ENCODE results near the gene ORC6.
"Not testable (repeated sequence)": the region's sequence is repeated elsewhere in the genome, so short reads cannot be mapped to it uniquely, and the experiment has no call there.

ORC6 gene, protein sequence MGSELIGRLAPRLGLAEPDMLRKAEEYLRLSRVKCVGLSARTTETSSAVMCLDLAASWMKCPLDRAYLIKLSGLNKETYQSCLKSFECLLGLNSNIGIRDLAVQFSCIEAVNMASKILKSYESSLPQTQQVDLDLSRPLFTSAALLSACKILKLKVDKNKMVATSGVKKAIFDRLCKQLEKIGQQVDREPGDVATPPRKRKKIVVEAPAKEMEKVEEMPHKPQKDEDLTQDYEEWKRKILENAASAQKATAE
- 1.6 to 4.5 (median 3.5) reads per million in 4 experiments for total RNA-seq

DNA sequence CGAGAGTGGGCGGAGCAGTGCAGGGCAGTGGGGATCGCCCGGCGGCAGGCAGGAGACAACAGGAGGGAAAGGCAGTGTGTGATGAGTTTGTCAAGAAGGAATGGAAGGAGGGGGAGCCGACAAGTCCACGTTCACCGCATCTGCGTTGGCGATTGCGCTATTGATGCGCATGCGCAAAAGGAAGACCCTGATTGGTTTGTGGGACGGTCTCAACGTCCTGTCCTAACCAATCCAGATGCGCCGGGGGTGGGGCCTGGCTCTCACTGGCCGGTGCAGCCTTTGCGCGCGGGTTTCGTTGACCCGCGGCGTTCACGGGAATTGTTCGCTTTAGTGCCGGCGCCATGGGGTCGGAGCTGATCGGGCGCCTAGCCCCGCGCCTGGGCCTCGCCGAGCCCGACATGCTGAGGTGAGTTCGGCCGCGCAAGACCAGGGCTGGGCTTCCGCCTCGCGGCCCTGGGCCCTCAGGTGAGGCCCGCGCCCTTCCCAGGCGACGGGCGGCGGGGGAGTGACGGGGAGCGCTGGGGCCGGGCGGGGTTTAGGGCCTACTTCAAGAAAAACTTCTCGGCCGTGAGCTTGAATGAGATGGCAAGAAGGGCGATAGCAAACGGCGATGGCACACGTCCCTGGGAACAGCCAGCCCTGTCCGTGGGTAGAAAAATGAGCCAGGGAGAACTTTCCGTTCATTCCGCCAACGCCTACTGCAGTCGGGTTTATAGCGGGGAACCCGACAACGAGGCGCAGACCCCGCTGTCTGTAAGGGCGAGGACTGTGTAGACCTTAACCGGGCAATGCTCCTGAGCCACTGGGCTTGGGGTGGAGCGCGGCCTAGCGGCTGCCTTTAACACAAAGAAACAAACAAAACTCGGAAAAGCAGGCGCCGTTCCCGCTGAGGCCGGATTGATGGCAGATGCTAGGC, at the start of gene ORC6:
TSS of gene ORC6 (plus strand) at position 295 of the 916 bp plus-strand sequence. CDS start at position 342, 47 bp downstream.
- DNase-seq = peak; percentile 95

DNA sequence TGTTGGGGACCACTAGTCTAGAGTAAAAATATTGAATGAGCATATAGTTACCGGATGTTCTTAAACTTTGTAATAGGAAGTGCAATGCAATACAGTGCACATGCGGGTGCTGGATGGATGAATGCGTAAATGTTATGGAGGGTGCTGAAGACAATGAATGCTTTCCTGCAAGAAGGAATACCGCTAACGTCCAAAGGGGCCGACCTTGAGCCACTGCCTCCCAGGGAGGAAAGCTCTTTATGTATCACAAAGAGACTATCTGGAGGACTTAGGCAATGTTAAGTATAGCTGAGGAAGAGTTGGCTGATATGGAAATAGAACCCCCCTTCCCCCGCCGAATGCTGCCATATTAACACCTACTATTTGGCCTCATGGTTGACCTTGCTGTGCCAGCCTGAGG, 40.8 kb upstream of the ORC6 start:
- no peak for DNase-seq

DNA sequence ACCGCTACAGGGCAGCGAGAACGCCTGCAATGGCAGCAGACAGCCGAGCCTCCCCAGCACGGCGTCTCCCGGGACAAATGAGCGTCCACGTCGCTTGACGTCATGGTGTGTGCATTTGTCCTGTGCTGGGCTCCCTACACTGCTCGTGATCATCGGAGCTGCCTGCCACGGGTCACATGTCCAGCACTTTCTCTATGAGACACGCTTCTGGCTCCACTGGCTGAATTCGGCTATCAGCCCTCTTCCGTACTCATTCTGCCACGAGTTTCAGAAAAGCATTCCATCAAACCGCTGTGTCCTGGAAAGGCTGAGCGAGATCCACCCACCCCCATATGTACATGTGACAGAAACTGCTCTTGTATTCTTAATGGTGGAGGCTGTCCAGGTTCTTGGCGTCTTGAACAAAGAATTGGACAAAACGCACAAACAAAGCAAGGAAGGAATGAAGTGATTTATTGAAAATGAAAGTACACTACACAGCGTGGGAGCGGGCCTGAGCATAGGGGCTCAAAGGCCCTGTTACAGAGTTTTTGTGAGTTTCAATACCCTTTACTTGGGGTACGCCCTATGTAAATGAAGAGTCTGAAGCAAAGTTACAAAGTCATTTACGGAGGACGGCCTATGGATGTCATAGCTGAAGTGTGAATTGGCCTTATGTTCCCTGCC, 39.7 kb upstream of the ORC6 start:
- DNase-seq = no peak

DNA sequence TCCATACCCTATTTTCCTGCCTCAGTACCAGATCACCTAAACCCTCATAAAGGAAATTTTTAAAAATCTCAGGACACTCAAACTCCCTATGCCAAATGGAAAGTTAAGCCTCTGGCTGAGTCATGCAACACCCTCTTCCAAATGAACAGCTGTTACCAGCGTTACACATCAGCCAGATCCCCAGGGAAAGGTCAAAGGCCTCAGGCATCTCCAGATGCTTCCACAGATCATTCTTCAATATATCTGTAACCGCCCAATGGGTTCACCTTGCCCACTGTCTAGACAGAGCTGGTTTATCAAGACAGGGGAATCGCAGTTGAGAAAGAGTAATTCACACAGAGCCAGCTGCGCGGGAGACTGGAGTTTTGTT, 39.2 kb upstream of the ORC6 start:
- DNase-seq = no peak

DNA sequence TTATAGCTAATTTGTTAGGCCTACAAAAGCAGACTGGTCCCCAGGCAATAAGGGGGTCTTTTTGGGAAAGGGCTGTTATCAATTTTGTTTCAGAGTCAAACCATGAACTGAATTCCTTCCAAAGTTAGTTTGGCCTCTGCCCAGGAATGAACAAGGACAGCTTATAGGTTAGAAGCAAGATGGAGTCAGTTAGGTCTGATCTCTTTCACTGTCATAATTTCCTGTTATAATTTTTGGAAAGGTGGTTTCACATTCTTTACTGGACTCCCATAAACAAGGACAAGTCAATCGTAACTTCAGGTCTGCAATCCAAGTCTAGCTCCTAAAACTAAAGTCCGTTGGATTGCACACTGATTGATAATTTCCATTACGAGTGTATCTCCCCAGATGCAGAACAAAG, 38.2 kb upstream of the ORC6 start:
- DNase-seq = no peak

GRCh38 chr16:46658925-46659324, 30.5 kb upstream of the ORC6 start:
- DNase-seq = no peak

DNA sequence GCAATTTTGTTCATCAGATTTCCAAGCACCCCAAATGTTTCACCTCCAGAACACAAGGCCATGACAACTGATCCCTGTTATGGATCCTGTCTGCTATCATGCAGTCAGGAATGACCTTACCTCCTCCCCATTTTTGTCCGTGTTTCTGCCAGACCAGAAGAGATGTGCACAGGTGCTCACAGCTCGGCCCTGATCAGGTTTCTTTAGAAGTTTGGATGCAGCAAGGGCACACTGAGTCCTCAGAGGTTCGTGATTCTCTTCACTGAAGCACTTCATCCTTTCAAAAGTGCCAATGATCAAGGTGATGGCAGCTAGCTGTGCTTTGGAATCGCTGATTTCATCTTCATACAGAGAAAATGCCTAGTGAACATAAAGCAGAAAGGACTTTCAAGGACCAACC, 27.3 kb upstream of the ORC6 start:
- DNase-seq = no peak

DNA sequence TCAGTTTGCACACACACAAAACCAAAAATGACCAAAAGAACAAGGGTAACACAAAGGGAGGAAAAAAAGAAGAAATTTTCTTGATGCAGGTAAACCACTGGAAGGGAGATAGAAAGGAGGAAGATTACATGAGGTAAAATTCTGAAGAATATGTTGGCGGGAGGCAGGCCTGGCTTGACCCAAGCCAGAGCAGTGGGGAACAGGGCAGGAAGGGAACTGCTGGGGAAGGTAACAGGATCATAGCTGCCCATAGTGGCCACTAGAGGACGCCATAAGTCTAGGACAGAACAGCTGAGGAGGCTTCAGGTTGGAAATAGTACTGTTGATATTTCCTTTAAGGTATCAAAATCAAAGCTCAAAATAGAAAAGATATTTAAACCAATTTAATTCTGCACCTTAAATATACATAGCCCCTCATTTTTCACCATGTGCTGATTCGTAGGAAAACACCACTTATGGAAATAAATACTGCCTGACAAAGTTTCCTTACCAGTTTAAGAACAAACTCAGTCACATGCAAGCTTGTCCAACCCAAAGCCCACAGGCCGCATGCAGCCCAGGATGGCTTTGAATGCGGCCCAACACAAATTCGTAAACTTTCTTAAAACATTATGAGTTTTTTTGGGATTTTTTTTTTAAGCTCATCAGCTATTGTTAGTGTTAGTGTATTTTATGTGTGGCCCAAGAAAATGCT, 16.0 kb upstream of the ORC6 start:
- peak; percentile 7 for DNase-seq

- not testable (repeated sequence) for DNase-seq
Observed at GRCh38 chr16:46677943-46678342, 11.5 kb upstream of the ORC6 start.

GRCh38 chr16:46681867-46682266, 7.6 kb upstream of the ORC6 start:
- not testable (repeated sequence) for DNase-seq

DNA sequence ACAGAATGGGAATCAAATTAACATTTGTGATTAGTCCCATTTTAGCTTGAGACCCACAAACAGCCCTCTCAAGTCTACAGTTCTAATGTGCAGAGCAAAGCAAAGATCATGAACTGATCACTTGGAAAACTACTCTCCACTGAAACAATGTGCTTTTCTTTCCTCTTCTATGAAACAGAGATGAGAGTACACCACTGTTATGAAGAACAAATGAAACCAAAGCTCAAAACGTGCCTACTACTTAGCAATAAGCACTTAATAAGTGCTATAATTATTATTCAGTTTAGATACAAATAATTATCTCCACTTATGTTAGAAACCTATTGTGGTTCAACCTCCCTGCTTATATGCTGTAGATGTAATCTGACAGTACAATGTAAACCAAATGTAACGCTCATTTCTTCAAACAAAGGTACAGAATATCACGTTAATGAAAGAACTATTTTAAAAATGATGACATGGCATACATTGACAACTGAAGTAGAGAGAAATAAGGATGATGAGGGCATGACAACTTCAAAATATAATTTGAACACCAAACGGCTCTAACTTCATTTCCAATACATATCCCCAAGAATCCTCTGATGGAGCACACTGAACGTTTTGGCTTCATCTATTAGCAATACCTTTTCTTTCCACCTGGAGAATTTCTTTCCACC, 2.5 kb upstream of the ORC6 start:
- DNase-seq = no peak

- DNase-seq = no peak
Observed at GRCh38 chr16:46687486-46687885, 2.0 kb upstream of the ORC6 start.

- DNase-seq = no peak
Observed at GRCh38 chr16:46688101-46688653, 1.3 kb upstream of the ORC6 start.

- peak; percentile 99 for DNase-seq
Observed at GRCh38 chr16:46688654-46689364, 650 bp upstream of the ORC6 start, which contains the start of gene VPS35. Gene VPS35, minus strand, starts transcription at chr16:46689178. Its CDS starts 45 bp downstream, at chr16:46689133.

DNA sequence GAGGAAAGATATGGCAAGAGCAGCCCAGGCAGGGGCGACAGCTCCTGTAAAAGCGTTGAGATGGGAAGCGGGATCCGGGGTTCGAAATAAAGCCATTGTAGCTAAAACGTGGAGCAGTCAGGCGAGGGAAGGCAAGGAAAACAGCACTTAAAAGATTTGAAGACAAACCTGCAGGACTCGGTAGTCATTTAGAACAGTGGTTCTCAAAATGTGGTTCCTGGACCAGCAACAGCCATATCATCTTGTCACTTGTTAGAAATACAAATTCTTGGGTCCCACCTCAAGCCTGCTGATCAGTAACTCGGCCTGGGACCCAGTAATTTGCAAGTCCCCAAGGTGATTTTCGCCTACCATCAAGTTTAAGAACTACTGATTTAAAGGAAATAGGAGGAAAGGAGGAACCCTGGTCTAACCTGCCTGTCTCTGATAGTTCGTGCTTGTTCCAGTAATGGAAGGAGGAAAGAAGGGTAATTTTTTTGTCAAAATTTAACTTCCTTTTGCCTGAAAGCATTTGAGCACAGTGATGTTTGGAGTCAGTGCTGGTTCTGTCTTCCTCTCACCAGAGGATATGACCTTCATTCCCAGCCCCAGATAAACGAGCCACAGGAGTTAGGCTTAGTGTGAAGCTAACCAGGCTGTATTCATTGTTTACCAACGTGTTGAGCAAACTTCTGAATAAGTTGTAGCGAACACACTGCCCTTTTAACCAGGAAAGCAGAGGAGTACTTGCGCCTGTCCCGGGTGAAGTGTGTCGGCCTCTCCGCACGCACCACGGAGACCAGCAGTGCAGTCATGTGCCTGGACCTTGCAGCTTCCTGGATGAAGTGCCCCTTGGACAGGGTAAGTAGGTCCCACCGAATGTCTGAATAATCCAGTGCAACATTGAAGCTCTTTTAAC, 1.1 kb downstream of the ORC6 start:
- DNase-seq = no peak

DNA sequence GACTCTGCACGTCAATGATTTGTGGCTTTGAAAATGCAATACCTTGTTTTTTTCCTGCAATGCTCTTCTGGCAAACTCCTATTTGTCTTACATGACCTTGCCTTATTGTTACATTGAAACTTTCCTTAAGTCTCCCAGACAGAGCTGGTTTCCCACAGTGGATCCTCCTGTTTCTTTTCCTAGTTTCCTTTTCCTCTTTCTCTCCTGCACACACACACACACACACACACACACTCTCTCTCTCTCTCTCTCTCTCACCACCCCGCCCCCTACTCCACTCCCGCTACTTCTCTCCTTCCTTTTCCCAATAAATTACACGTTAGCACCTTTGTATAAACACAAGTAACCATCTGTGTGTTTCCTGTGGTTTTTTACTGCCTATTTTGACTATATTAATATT, 2.3 kb downstream of the ORC6 start:
- no peak for DNase-seq

- no peak for DNase-seq
Observed at GRCh38 chr16:46693598-46693997, 4.1 kb downstream of the ORC6 start.

DNA sequence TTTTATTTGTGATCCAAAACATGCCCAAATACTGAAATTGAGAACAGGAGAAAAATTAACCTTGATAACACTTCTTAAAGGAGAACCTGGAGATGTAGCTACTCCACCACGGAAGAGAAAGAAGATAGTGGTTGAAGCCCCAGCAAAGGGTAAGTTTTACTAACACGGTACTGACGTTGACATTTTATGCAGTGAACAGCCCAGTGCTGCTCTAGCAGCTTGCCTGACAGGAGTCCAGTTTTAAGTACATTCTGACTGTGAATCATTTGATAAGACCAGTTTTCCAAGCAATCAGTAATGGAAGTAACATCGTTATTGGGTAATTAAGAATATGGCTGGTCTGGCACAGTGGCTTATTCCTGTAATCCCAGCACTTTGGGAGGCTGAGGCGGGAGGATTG, 6.5 kb downstream of the ORC6 start:
- DNase-seq = no peak

DNA sequence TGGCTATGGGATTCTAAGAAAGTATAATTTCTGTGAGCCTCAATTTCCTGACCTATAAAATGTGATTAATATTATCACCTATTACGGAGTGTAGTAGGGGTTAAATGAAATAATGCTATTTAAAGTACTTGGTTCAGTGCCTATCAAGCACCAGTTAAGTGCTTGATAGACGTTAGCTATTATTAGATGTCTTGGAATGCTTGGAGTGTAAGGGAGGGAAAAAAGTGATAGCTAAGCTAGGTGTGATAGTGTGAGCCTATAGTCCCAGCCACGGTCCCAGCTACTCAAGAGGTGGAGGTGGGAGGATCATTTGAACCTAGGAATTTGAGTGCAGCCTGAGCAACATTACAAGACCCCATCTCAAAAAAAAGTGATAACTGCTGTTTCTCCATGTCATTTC, 7.5 kb downstream of the ORC6 start:
- DNase-seq = no peak

DNA sequence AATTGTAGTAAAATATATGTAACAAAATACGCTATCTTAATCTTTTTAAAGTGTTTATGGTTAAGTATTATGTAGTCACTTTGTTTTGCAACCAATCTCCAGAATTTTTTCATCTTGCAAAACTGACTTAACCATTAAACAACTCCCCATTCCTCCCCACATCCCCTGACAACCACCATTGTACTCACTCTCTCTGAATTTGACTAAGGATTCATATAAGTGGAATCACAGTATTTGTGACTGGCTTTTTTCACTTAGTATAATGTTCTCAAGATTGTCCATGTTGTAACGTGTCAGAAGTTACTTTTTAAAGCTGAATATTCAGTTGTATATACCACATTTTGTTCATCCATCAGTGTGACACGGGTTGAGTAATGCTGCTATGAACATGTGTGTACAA, 10.6 kb downstream of the ORC6 start:
- DNase-seq = no peak

All from effector CD8-positive, alpha-beta T cell (primary cell).